Immature natural killer cell (primary cell): ENCODE results near the gene AGPAT2. TPM values are rescaled to one million over a fixed set of nuclear protein-coding genes. Genes with fewer than 3 reads are reported as not detected.
A peak's percentile ranks its signal among the peaks of the same experiment; 100 is the strongest.

ENCODE experiments used
- DNase-seq, 3 donors: peaks; one replicate each; pipeline ENCODE4 v3.0.0; 2022; ENCODE audit warnings: mixed read lengths in 1 of 3
- H3K27ac Mint-ChIP-seq, 6 donors: one replicate each; pipeline ENCODE4 v1.8.0; 2020; ENCODE audit warnings: mixed read lengths in 6 of 6, mild to moderate bottlenecking in 5 of 6, inconsistent platforms in 4 of 6, moderate library complexity in 3 of 6
- H3K27me3 Mint-ChIP-seq, 3 donors: one replicate each; pipeline ENCODE4 v1.8.0; 2020 to 2021; ENCODE audit warnings: low read depth in 3 of 3, mild to moderate bottlenecking in 3 of 3, mixed read lengths in 3 of 3, moderate library complexity in 3 of 3, inconsistent platforms in 1 of 3
- H3K36me3 Mint-ChIP-seq, 3 donors: one replicate each; pipeline ENCODE4 v1.8.0; 2020; ENCODE audit warnings: mixed read lengths in 3 of 3, inconsistent platforms in 2 of 3, mild to moderate bottlenecking in 2 of 3
- H3K4me1 Mint-ChIP-seq, 2 donors: one replicate each; pipeline ENCODE4 v1.8.0; 2020; ENCODE audit warnings: inconsistent platforms in 2 of 2, mild to moderate bottlenecking in 2 of 2, mixed read lengths in 2 of 2, moderate library complexity in 1 of 2
- H3K4me3 Mint-ChIP-seq, 5 donors: one replicate each; pipeline ENCODE4 v1.8.0; 2020; ENCODE audit warnings: mild to moderate bottlenecking in 5 of 5, mixed read lengths in 5 of 5, inconsistent platforms in 3 of 5, moderate library complexity in 3 of 5
- H3K9me3 Mint-ChIP-seq, 6 donors: one replicate each; pipeline ENCODE4 v1.8.0; 2020; ENCODE audit warnings: mild to moderate bottlenecking in 6 of 6, mixed read lengths in 6 of 6, inconsistent platforms in 4 of 6, moderate library complexity in 3 of 6
- polyA plus RNA-seq, 3 donors: library from polyadenylated mRNA; unstranded; fragments of 300-500 nt; fragmentation: Illumina TruSeq; gene quantifications; one replicate each; pipeline ENCODE4 v1.2.3, GENCODE V29; 2021

The AGPAT2 gene
- polyA plus RNA-seq, 3 donors from 2014 or later: 34.0 to 40.9 (median 35.2) TPM

DNA sequence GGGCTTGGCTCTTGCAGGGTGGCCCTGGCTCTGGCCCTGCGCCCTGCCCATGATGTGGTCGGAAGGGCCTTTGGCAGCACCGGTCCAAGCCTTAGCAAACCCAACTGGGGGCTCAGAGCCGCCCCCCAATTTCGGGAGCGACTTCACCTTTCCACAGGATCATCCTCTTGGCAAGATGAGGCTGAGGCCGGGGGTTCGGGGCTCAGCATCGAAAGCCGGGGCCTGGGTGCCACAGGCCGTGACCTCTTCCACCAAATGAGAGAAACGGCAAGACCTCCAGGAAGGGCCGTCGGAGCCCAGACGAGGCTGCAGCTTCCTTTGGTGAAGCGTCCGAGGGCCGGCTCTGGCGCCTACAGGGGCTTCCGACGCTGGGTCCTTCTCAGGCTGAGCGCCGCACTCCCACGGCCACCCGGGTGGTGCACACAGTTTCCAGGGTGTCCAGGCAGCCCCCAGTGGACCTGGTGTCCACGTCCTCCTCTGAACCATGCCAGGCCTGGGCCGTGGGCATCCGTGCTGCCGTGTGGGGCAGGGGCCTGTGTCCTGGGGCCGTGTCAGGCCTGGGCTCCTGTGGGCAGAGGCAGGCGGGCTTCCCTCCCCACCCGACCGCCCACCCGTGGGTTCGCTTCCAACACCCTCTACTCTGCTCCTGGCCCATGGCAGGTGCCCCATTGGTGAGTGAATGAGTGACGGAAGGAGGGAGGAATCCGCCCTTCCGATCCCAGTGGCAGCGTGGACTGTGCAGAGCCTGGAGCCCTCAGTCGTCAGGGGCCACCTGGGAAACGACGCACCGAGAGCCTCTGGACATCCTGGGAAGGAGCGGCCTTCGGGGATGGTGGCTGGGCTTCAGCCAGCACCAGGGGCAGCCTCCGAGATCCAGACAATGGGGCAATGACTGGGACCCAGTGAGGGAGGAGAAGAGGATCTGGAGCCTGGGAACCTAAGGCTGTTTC is 5.2 kb upstream of the AGPAT2 start:
- Mint-ChIP-seq H3K27me3 (peaks cover 0 to 12% (median 0%) of the 10 kb centered on the region in 3 donors), H3K9me3 (no peaks in the 10 kb centered on the region), H3K36me3 (no peaks in the 10 kb centered on the region), H3K4me3 (no peak overlapping the region), H3K4me1 (no peaks in the 10 kb centered on the region), H3K27ac (no peak overlapping the region)
- DNase-seq: no peak

DNA sequence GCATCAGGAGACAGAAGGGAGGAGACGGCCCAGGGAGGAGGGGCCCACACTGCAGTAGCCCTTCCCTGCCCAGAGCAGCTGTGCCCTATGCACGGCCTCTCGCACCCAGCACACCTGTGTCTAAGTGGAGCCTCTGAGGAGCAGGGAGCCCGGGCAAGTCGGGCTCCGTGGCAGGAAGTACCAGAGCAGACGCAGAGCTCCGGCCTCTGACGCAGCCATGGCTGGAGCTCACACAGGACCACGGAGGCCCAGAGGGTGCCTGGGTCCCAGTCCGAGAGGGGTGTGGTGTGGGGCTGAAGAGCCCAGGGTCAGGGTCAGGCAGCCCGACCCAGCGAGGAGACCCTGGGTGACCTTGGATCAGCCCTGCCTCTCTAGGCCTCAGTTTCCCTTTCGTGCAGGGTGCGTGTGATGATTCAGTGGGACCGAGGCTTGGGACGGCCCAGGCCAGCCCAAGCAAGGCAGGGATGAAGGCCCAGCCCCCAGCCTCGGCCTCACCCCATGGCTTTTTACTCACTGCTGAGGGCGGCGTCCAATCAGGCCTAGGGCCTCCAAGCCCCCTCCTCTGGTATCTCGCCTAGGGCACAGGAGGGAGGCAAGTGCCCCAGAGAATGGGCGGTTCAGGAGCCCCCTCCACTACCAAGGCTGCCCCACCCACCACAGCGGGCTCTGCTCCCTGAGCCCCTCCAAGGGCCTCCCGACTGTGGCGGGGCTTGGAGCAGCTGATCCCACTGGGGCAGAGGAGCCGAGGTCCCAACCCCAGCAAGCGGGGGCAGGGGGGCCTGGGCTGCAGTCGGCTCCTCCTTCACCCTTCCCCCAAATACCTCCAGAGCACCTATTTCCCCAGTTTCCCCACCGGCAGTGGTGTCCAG is 4.3 kb upstream of the AGPAT2 start:
- Mint-ChIP-seq H3K4me1 (no peaks in the 10 kb centered on the region), H3K9me3 (no peaks in the 10 kb centered on the region), H3K27me3 (peaks cover 0 to 8% (median 0%) of the 10 kb centered on the region in 3 donors), H3K36me3 (no peaks in the 10 kb centered on the region), H3K4me3 (no peak overlapping the region), H3K27ac (no peak overlapping the region)
- no peak for DNase-seq

DNA sequence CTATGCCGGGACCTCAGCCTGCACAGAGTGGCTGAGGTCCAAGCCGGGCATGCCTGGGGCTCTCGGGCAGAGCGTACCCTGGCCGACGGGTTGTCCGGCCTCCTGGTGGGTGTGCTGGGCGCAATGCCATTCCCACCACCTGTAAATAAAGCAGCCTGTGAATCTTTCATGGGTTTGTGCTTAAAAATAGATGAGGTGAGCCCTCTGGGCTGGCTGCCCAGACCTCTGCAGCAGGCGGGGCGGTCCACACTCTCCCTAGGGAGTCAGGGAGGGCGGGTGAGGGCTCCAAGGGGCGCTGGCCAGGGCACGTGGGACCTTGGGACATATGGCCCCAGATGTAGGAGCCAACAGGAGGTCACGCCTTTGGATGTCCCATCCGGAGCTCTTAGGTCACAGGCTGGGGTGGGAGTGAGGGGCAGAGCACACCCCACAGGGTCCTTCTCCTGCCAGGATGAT is 3.6 kb upstream of the AGPAT2 start:
- Mint-ChIP-seq H3K27ac (no peak overlapping the region), H3K4me1 (peaks cover 0 to 4% of the 10 kb centered on the region in 2 donors), H3K9me3 (no peaks in the 10 kb centered on the region), H3K36me3 (no peaks in the 10 kb centered on the region), H3K4me3 (no peak overlapping the region), H3K27me3 (peaks cover 0 to 2% (median 0%) of the 10 kb centered on the region in 3 donors)
- no peak for DNase-seq

DNA sequence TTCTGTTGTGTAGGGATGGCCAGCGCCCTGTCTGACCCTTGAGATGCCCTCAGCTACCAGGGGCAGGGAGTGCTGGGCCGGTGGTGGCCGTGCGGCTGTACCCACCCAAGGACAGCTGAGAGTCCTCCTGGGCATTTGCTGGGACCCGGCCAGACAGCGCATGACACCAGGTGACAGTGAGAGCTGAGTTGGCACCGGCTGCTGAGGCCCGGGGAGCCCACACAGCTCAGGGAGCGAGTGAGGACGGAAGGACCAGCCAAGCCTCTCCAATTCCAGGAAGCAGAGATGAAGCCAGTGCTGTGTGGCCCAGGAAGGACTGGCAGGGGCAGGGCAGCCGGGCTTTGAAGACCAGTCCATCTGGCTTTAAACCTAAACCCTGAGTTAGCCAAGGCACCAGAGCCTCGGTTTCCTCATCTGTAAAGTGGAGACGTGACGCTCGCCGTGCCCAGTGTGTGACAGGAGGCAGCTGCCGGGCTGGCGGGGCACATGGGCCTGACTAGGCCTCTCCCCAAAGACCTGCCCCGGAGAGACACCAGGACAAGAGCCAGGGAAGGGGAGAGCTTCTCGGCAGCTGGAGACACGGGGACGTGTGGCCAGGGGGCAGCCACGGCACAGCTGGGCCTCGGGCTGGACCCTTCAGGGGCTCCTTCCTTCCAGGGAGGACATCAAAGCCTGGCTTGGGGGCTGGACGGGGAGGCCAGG is 3.0 kb upstream of the AGPAT2 start:
- peaks cover 0 to 4% of the 10 kb centered on the region in 2 donors for H3K4me1 Mint-ChIP-seq
- no peak overlapping the region for H3K4me3 Mint-ChIP-seq
- peaks cover 0 to 2% (median 0%) of the 10 kb centered on the region in 3 donors for H3K27me3 Mint-ChIP-seq
- no peaks in the 10 kb centered on the region for H3K36me3 Mint-ChIP-seq
- H3K9me3 Mint-ChIP-seq: no peaks in the 10 kb centered on the region
- H3K27ac Mint-ChIP-seq: no peak overlapping the region
- no peak for DNase-seq

DNA sequence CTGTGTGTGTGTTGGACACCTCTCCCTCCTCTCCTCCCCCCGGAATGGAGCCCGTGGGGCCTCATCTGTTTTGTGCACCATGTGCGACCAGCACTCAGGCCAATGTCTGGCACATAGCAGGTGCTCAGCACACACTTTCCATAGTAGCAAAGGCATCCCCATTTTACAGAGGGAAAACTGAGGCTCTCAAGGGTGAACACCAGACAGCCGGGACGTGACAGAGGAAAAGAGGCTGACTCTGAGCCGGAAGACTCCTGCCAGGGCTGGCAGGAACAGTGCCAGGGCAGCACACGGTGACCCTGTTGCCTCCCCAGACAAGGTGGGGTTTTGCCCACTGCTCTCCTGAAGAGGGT is 1.8 kb upstream of the AGPAT2 start:
- Mint-ChIP-seq H3K36me3 (no peaks in the 10 kb centered on the region), H3K27ac (peak overlapping the region in 2 of 6 donors; percentile 51 to 64), H3K4me3 (peak overlapping the region; percentile 63 to 75 (median 69)), H3K27me3 (peaks cover 0 to 2% (median 0%) of the 10 kb centered on the region in 3 donors), H3K4me1 (peaks cover 0 to 4% of the 10 kb centered on the region in 2 donors), H3K9me3 (no peaks in the 10 kb centered on the region)
- no peak for DNase-seq

DNA sequence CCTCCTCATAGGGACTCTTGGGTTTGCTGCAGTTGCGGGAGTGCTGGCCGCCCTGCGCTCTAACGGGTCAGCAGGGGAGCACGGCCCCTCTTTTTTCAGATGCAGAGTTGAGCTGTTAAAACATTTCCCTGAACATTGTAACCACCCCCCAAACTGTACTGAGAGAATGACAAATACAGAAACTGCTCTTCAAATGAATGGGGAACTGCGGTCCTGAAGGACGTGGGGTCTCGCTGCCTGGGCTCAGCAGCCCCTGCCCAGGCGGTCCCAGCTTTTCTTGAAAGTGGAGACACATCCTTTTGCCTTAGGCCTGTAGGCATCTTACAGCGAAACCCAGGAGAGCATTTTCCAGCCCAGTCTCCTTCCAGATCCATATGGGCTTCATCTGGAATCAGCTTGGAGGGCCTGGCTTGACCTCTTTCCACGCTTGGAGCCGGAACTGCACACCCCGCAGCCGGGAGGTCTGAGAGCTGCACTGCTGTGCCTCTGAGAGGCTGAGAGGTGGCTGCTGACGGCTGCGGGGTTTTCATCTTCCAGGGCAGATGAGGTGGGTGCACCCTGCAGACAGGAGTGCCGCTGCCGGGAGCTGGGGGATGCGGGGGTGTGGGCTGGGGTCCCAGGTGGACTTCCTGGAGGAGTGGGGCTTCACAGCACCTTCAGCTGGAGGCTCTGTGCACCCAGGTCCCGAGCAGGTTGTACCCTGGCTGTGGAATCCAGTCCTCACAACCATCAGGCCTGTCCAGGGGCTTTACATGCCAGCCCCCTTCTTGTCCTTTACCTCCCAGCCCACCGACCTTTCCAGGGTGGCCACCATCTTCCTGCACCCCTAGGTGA is 1.2 kb upstream of the AGPAT2 start:
- H3K9me3 Mint-ChIP-seq: no peaks in the 10 kb centered on the region
- peaks cover 0 to 4% of the 10 kb centered on the region in 2 donors for H3K4me1 Mint-ChIP-seq
- H3K4me3 Mint-ChIP-seq: peak overlapping the region; percentile 63 to 75 (median 69)
- H3K27ac Mint-ChIP-seq: peak overlapping the region in 2 of 6 donors; percentile 51 to 64
- H3K36me3 Mint-ChIP-seq: no peaks in the 10 kb centered on the region
- DNase-seq: no peak
- H3K27me3 Mint-ChIP-seq: peaks cover 0 to 2% (median 0%) of the 10 kb centered on the region in 3 donors

DNA sequence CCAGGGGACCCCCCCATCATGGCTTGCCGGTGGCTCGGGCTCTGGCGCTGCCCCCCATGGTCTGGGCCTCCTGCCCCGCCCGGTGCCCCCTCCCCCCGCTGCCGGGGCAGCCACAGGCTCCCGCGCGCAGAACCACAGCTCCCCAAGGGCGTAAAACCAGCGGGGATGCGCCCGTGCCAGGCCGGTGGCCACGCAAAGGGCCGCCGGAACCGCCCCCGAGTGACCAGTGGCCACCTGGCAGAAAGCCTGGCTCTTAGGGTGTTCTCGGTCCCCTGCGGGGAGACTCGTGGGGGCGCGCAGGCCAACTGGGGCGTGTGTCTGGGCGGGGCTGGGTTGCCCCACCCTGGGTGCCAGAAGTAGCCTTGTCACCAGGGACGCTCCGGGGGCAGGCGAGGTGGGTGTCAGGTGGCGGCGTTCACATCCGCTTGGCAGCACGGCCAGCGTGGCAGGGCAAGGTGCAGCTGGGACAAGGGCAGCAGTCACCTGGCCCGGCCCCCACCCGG is 515 bp upstream of the AGPAT2 start:
- Mint-ChIP-seq H3K27me3 (no peaks in the 10 kb centered on the region), H3K36me3 (no peaks in the 10 kb centered on the region), H3K4me1 (peaks cover 0 to 4% of the 10 kb centered on the region in 2 donors), H3K9me3 (no peaks in the 10 kb centered on the region), H3K27ac (no peak overlapping the region), H3K4me3 (peak overlapping the region; percentile 36 to 64 (median 56))
- DNase-seq: no peak

DNA sequence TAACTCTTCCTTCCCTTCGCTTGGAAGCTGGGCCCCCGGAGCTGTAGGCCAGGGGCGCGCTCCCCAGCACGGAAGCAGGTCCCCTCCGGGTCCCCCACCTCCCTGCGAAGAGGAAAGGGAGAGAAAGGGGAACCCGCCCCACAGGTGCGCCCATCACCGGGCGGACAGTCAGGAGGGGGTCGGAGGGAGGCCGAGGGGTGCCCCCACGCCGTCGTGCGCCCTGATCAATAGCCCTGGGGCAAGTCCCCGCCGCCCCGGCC is 793 bp downstream of the AGPAT2 start:
- Mint-ChIP-seq H3K36me3 (no peaks in the 10 kb centered on the region), H3K27me3 (no peaks in the 10 kb centered on the region), H3K4me1 (peaks cover 0 to 4% of the 10 kb centered on the region in 2 donors), H3K27ac (no peak overlapping the region), H3K9me3 (no peaks in the 10 kb centered on the region), H3K4me3 (peak overlapping the region; percentile 76 to 81 (median 79))
- no peak for DNase-seq

DNA sequence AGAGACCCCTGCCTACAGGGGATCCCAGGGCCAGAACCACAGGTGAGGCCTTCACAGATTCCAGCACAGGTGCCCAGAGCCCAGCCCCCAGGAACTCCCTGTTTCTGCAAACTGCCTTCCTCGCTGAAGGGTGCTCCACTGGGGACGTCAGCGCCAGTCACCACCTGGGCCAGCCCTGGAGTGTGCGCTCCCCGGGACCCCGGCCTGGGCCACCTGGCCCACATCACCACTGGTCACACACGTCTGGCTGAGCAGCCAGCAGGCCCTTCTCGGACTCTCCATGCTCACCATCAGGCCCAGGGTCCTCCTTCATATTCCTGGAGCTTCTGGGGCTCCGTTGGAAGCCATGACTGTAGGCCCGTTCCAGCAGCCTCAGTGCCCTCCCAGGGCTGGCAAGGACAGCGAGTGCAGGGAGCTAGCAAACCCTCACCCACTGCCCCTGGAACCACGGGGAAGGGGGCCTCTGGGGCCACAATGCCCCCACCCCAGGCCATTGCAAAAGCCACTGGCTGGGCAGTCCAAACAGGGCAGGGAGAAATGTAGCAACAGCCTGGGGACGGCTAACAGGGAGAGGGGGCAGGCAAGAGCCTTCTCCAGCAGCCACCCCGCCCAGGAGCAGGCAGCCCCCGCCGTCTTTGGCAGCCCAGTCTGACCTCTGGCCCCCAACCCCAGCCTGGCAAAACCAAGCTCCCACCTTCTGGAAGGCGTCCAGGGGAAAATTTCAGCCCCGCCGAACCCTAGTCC is 1.3 kb downstream of the AGPAT2 start:
- Mint-ChIP-seq H3K36me3 (no peaks in the 10 kb centered on the region), H3K27me3 (no peaks in the 10 kb centered on the region), H3K4me3 (peak overlapping the region; percentile 76 to 81 (median 79)), H3K27ac (peak overlapping the region in 1 of 6 donors; percentile 45), H3K4me1 (peaks cover 0 to 4% of the 10 kb centered on the region in 2 donors), H3K9me3 (no peaks in the 10 kb centered on the region)
- DNase-seq: no peak

DNA sequence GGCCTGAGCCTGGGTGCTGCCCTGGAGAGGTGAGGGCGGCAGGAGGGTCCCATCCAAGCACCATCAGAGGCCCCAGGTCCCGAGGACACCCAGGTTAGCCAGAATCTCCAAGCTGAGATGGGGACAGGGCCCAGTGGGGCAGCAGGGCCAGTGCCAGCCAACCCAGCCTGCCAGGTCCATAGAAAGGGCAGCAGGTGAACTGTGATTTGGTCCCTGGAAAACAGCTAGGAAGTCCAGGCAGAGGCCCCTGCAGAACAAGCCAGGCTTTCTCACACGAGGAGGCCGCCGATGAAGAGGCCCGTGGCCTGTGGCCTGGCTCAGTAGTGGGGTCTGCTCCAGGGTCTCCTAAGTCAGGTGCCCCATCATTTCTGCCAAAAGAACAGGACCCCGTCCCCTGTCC is 2.0 kb downstream of the AGPAT2 start:
- H3K4me1 Mint-ChIP-seq: peaks cover 0 to 4% of the 10 kb centered on the region in 2 donors
- H3K27me3 Mint-ChIP-seq: no peaks in the 10 kb centered on the region
- no peak for DNase-seq
- H3K9me3 Mint-ChIP-seq: no peaks in the 10 kb centered on the region
- H3K27ac Mint-ChIP-seq: no peak overlapping the region
- peak overlapping the region in 1 of 5 donors; percentile 6 for H3K4me3 Mint-ChIP-seq
- no peaks in the 10 kb centered on the region for H3K36me3 Mint-ChIP-seq

DNA sequence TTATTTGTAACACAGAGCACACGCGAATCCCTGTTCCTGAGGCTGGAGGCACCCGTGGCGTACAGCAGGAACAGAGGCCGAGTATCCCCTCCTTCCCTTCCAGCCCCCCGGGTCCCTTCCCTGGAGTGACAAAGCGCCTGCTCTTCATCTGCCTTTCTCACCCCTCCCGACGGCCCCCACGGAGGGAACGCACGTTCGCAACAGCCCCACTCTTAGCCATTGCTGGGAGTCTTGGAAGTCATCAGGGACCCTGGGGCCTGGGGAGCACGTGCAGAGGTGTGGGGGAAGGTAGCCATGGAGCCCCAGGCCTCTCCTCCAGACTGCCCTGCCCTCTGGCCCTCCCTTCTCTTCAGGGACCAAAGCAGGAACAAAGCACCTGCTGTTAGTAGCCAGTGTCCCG is 2.5 kb downstream of the AGPAT2 start:
- Mint-ChIP-seq H3K4me3 (no peak overlapping the region), H3K36me3 (no peaks in the 10 kb centered on the region), H3K27me3 (no peaks in the 10 kb centered on the region), H3K9me3 (no peaks in the 10 kb centered on the region), H3K4me1 (peaks cover 0 to 4% of the 10 kb centered on the region in 2 donors), H3K27ac (no peak overlapping the region)
- no peak for DNase-seq

DNA sequence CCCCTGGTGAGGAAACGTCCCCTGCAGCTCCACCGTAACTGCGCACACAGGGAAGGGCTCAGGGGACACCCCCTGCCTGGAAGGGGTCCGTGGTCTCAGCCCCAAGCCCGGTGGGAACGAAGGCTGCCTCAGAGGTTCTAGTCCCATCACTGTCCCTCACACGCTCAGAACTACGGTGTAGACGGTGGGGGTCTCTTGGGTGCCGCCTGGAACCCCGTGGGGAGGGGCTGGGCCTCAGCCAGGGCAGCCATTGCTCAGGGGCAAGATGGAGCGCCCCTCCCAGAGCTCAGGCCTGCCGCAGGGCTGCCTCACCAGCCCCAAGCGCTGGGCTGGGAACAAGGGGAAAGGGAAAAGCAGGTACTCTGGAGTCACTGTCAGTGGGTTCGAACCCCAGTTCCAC is 2.9 kb downstream of the AGPAT2 start:
- H3K4me3 Mint-ChIP-seq: no peak overlapping the region
- H3K27ac Mint-ChIP-seq: no peak overlapping the region
- no peaks in the 10 kb centered on the region for H3K36me3 Mint-ChIP-seq
- no peaks in the 10 kb centered on the region for H3K27me3 Mint-ChIP-seq
- no peak for DNase-seq
- H3K9me3 Mint-ChIP-seq: no peaks in the 10 kb centered on the region
- peaks cover 0 to 4% of the 10 kb centered on the region in 2 donors for H3K4me1 Mint-ChIP-seq
